Stimulated activated CD4-positive, alpha-beta T cell treated with anti-CD3 and anti-CD28 coated beads, Interleukin-15, amount 100 ng/mL, for 24 hours (primary cell): ENCODE measurements around the gene DZIP3.

ENCODE experiments used
- DNase-seq: peaks from one replicate; pipeline ENCODE4 v3.0.0-alpha.2; 2020

Gene DZIP3

DNA sequence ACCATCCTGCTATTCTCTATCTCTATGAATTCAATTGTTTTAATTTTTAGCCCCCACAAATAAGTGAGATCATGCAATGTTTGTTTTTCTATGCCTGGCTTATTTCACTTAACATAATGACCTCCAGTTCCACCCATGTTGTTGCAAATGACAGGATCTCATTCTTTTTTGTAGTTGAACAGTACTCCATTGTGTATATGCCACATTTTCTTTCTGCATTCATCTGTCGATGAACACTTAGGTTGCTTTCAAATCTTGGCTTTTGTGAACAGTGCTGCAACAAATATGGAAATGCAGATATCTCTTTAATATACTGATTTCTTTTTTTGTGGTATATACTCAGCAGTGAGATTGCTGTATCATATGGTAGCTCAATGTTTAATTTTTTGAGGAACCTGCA, 108.9 kb downstream of the DZIP3 start:
- no peak for DNase-seq

DNA sequence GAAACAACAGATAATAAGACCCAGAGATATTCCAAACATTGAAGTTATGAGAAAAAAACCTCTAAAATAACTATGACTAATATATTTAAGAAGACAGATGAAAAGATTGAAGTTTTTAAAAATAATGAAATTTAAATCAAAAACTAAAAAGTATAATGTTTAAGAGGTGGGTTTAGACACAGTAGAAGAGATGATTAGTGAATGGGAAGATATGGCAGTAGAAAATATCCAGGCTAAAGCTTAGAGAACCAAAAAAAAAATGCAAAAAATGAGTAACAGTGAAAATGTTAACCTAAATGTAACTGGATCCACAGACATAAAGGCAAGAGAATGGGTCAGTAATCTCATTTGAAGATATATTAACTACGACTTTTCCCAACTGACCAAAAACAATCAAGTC, 115.5 kb downstream of the DZIP3 start:
- no peak for DNase-seq

DNA sequence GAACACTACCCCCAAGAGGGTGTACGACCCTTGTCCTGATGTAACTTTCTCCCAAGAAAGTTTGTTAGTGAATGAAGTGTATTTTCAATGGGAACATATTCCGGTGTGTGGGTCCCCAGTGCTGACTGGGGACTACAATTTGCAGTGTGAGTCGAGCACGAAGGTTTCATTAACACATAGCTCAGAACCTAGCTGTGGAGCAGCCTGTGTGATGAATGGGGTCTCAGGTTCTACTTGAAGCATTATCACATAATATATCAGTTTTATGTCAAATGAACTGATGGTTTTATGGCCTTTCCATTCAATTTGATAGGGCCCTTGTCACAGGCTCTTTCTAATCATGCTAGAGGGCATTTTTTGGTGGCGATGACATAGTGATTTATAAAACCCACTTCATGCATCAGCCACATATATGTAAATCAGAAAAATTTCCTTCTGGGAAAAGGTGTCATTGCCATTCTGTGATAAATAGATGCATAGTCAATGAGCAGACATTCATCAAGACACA, 123.5 kb downstream of the DZIP3 start:
- DNase-seq, result no peak

DNA sequence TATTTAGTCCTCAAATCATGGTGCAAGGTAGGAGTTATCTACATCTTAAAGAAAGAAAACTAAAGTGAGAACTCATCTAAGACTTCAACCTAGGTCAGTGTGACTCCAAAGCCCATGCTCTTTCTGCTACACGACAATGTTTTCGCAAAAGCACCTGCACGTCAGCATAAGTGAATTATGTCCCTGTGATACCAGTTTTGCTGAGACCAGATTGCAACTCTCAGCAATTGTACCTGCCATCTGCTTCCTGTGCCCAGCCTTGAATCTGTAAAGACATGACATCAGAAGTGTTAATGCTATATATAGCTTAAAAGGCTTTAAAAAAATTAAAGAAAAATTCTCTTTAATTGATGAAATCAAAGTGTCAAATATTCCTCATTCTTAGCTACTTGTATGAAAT, 124.3 kb downstream of the DZIP3 start:
- no peak for DNase-seq

DNA sequence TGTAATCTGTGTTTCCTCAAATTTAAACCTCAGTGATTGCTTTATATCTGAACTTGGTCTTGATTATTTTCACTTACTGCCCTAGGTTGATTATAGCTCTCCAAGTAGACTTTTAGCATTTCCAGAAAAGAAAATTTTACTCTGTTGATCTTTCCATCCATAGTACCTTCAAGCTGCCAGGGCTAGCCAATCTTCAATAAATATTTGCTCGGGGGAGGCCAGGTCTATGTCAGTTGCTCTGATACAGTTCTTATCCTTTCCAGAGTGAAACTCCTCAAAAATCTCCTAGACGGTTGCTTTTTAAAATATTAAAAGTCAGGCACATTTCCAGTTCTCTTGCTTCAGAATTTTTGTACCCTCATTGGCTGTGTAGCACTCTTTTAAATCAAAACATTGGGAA, 128.9 kb downstream of the DZIP3 start:
- no peak for DNase-seq

DNA sequence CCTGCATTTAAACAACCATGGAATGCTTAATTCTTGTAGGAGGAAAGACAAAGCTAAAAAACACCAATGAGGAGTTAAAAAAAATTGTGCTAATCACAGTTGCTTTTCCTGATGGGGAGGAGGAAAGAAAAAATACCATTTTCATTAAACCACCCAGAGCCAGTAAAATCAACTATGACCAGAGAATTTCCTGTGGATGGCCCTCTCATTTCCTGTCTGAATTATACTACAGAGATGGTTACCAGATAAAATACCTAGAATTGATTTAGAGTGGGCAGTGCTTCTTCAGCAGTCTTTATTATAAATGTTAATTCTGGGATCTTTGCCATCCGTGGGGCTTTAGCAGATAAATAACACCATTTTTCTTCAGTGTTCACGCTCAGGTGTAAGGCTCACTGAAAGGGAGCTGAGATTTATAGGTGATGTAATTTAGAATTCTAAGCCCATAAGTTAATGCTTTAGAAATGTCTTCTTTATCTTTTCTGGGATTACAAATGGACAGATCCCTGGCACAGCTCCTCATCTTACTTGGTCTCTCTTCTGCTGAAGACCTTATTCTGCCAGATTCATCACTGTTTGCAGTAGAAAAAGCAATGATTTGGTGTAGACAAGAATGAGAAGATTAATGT, 129.8 kb downstream of the DZIP3 start:
- no peak for DNase-seq

DNA sequence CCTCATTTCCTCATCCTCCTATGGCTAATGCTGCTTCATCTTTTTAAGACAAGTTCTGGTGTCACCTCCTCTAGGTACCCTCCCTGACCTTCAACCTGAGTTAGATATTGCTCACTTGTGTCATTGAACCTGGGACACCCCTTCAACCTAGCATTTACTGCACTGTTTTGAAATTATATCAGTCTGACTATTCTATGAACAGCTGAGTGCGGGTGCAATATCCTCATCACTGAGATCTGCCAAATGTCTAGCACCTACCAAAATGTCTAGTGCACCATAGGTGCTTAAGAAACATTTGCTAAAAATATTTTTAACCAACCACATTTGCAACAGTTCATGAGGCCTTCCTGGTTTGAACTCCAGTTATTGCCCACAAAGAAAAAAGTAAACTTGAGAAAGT, 133.2 kb downstream of the DZIP3 start:
- DNase-seq, result no peak

DNA sequence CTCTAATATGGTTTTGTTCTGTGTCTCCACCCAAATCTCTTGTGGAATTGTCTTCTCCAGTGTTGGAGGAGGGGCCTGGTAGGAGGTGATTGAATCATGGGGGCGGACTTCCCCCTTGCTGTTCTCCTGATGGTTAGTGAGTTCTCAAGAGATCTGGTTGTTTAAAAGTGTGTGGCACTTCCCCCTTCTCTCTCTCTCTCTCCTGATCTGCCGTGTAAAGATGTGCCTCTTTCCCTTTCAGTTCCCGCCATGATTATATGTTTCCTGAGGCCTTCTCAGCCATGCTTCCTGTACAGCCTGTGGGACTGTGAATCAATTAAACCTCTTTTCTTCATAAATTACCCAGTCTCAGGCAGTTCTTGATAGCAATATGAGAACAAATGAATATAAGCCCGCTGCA, 134.6 kb downstream of the DZIP3 start:
- DNase-seq, result no peak

DNA sequence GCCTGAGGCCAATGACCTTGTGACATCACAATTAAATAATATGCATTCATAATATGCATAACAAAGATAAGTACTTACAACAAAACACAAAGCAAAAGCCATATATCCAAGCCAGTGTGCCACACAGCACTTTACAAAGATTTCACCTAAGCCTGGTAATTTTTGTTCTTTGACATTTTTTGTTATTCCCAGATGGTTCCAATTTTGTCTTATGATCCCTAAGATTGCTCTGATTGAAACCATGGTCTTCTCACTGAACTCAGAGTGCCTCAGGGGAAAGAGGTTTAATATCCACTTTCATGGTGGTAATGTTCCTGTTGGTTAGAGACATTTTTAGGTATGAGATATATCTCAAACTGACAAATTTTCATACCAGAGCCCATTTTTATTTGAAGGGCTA, 138.6 kb downstream of the DZIP3 start:
- DNase-seq, result no peak

DNA sequence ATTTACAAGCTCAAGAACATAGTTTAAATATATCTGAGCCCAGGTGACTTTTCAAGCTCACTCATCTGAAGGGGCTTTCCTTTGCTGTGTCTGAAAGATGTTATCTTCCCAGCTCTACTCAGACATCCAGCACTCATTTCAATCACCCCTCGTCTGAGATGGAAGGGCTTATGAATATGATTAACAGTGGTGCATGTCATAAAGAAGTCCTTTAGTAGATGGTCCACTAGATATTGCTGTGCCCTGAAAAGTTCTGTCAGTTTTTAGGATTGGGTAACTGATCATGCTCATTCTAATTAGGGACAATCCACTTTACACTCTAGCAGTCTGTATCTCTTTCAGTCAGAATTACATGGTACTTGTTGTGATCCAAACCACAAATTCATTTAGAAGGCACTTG, 139.4 kb downstream of the DZIP3 start:
- DNase-seq, result no peak

DNA sequence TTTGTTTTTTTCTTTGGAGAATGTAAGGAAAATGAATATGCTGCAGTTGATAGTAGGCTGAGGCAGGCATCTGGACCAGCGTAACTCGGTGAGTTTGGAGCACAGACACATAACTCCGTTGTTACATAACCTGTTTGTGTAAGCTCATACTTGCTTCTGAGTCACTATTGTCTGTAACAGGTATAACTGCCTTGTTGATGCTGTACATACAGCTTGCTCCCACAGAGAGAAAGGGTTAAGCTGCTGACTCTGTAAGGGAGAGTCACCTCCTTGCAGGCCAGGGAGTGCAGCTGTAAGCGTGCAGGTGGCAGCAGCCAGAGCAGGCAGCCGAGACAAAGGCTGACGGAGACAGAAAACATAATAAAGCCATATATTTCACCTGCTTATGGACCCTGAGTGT, 147.3 kb downstream of the DZIP3 start:
- DNase-seq, result no peak

DNA sequence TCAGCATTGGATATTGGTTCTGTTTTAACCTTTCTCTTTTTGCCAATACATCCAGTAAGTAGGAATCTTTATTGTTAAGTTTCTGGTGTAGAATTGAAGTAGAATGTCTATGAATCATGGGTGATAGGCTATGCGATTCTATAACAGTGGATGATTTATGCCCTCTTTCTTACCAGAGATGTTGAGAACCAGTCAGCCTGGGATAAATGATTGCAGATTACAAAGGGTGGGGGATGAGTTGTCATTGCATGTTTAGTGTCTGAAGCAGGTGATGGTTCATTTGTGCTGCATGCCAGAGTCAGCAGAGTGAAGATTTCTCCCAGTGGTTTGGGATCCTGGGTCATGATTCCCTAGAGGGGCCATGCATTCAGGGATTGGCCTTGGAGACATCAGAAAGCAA, 153.4 kb downstream of the DZIP3 start:
- DNase-seq, result no peak
